B cell (primary cell): ENCODE measurements around the gene FXYD2. TPM values are rescaled to one million over a fixed set of nuclear protein-coding genes. Genes with fewer than 3 reads are reported as not detected.

Experiments used
- ATAC-seq: fragments of 200-7000 bp; cut with Tn5 transposase; one replicate; pipeline ENCODE4 v1.10.0; 2021; ENCODE audit warnings: low read depth, mild to moderate bottlenecking, moderate number of reproducible peaks, moderate library complexity
- CTCF ChIA-PET: fragments of 350-600 bp; sonication (Branson Sonifier 250); formaldehyde crosslinking; loops from one replicate; lab custom pipeline; 2021; ENCODE audit warnings: antibody characterized with exemption, inconsistent platforms; lab: Charles Lee
- POLR2A ChIA-PET: fragments of 350-600 bp; sonication (Branson Sonifier 250); formaldehyde crosslinking; loops from one replicate; lab custom pipeline; 2021; ENCODE audit warnings: antibody characterized with exemption; lab: Charles Lee
- DNase-seq: peaks from one replicate; pipeline ENCODE4 v3.0.0; 2013
- H2AFZ ChIP-seq: 2 replicates; pipeline ENCODE4 v1.6.1; 2012; ENCODE audit warnings: mild to moderate bottlenecking, low read depth, low read length; ENCODE audit not compliant: insufficient read depth, poor library complexity, severe bottlenecking
- H3K27ac ChIP-seq, 2 donors: 1 replicate in 1 of 2; 2 replicates in 1 of 2; pipeline ENCODE4 v1.5.1; 2012 to 2013; ENCODE audit warnings: low read length in 2 of 2, mild to moderate bottlenecking in 2 of 2, moderate library complexity in 1 of 2
- H3K27me3 ChIP-seq, 4 experiments: fragments of 200-600 bp in 1 of 4; sonication (generic) in 1 of 4; replicated peaks in 1 of 4; 1 replicate in 2 of 4; 2 replicates in 2 of 4; pipeline versions ENCODE4 v1.6.1 to v1.7.0; 2013 to 2016; ENCODE audit warnings: low read length in 3 of 4, mild to moderate bottlenecking in 2 of 4, mixed read lengths in 1 of 4, moderate library complexity in 1 of 4; ENCODE audit not compliant: insufficient read depth in 4 of 4, control insufficient read depth in 3 of 4; ENCODE audit errors: control extremely low read depth in 1 of 4
- H3K36me3 ChIP-seq, 2 experiments: replicated peaks in 1 of 2; 1 replicate in 1 of 2; 2 replicates in 1 of 2; pipeline versions ENCODE4 v1.6.1 to v1.7.1; 2013; ENCODE audit warnings: low read length in 1 of 2; ENCODE audit not compliant: insufficient read depth in 2 of 2, control insufficient read depth in 1 of 2; ENCODE audit errors: control extremely low read depth in 1 of 2, extremely low read depth in 1 of 2
- H3K4me1 ChIP-seq, 2 donors: fragments of 200-600 bp in 1 of 2; sonication (generic) in 1 of 2; 1 replicate in 1 of 2; 2 replicates in 1 of 2; pipeline versions ENCODE4 v1.5.1 to v1.6.1; 2013 to 2017; ENCODE audit warnings: low read length in 2 of 2; ENCODE audit not compliant: control insufficient read depth in 2 of 2, insufficient read depth in 2 of 2
- H3K4me2 ChIP-seq: replicated peaks from 2 replicates; pipeline ENCODE3; 2012; ENCODE audit warnings: mild to moderate bottlenecking, low read depth, low read length; ENCODE audit not compliant: poor library complexity, severe bottlenecking
- H3K4me3 ChIP-seq, 5 experiments: fragments of 200-600 bp in 1 of 5; sonication (generic) in 1 of 5; 1 replicate in 3 of 5; 2 replicates in 2 of 5; pipeline versions ENCODE4 v1.5.1 to v1.7.0; 2011 to 2016; ENCODE audit warnings: low read length in 4 of 5, mild to moderate bottlenecking in 4 of 5, low read depth in 2 of 5, control low read depth in 1 of 5, moderate library complexity in 1 of 5; ENCODE audit not compliant: insufficient read depth in 1 of 5; ENCODE audit errors: control extremely low read depth in 1 of 5, extremely low read depth in 1 of 5
- H3K79me2 ChIP-seq: fragments of 200-600 bp; sonication (generic); one replicate; pipeline ENCODE4 v1.6.0; 2016; ENCODE audit warnings: low read length; ENCODE audit not compliant: control insufficient read depth, insufficient read depth
- H3K9ac ChIP-seq: fragments of 200-600 bp; sonication (generic); 2 replicates; pipeline ENCODE4 v1.6.1; 2017; ENCODE audit warnings: mild to moderate bottlenecking, low read length, moderate library complexity
- H3K9me3 ChIP-seq, 3 donors: one replicate each; pipeline versions ENCODE4 v1.6.1 to v1.7.1; 2013; ENCODE audit warnings: low read length in 2 of 3; ENCODE audit not compliant: control insufficient read depth in 2 of 3, insufficient read depth in 1 of 3; ENCODE audit errors: control extremely low read depth in 1 of 3
- H4K20me1 ChIP-seq: 2 replicates; pipeline ENCODE4 v1.6.0; 2012; ENCODE audit warnings: mild to moderate bottlenecking, low read length; ENCODE audit not compliant: insufficient read depth, control insufficient read depth, poor library complexity, severe bottlenecking
- H3K27ac Mint-ChIP-seq: one replicate; pipeline ENCODE4 v1.8.0; 2021; ENCODE audit warnings: mixed read lengths
- H3K27me3 Mint-ChIP-seq: one replicate; pipeline ENCODE4 v1.8.0; 2021; ENCODE audit warnings: mixed read lengths
- H3K4me1 Mint-ChIP-seq: one replicate; pipeline ENCODE4 v1.8.0; 2021; ENCODE audit warnings: mixed read lengths
- H3K4me3 Mint-ChIP-seq: one replicate; pipeline ENCODE4 v1.8.0; 2021; ENCODE audit warnings: mixed read lengths
- H3K9me3 Mint-ChIP-seq: one replicate; pipeline ENCODE4 v1.8.0; 2022; ENCODE audit warnings: mixed read lengths; ENCODE audit not compliant: insufficient read depth
- CTCF ChIP-seq: fragments of 200-600 bp; IDR thresholded peaks from one replicate; pipeline ENCODE4 v1.8.0; 2022; ENCODE audit warnings: antibody characterized with exemption, mild to moderate bottlenecking
- EZH2 ChIP-seq: IDR thresholded peaks from 2 replicates; pipeline ENCODE4 v1.6.1; 2012; ENCODE audit warnings: borderline replicate concordance, low read depth, mild to moderate bottlenecking, moderate library complexity, low read length; ENCODE audit not compliant: insufficient read depth, poor library complexity, severe bottlenecking
- WGBS: methylation state at CpG from one replicate; pipeline ENCODE4 v1.1.5; 2013; ENCODE audit warnings: missing lambda C conversion rate; ENCODE audit not compliant: insufficient coverage; 5-methylcytosine and 5-hydroxymethylcytosine counted together
- intact Hi-C: fragments of 100-400 bp; cut with micrococcal nuclease; formaldehyde crosslinking; loops from one replicate; pipeline ENCODE4 v1.10.0; 2022
- polyA plus RNA-seq: library from polyadenylated mRNA; depleted of rRNA; stranded (reverse); fragments of >200 nt; gene quantifications from 2 replicates; pipeline ENCODE4 v1.2.3, GENCODE V29; 2012
- total RNA-seq, 2 donors: library from RNA; stranded (reverse); fragments of 120-200 nt in 1 of 2; gene quantifications; 1 replicate in 1 of 2; 2 replicates in 1 of 2; pipeline versions ENCODE4 v1.2.3 to v1.2.4, GENCODE V29; 2013 to 2022

The FXYD2 gene
- total and polyA plus RNA-seq, 2 donors (not counting 1 experiment from before 2014, with no cell fraction given), result 0.61 to 19.5 TPM

- ATAC-seq (no peak), DNase-seq (no peak)
- Histone ChIP-seq H2AFZ (no peak overlapping the region), H3K27me3 (peaks cover 0 to 24% (median 0%) of the 10 kb centered on the region in 4 experiments), H3K36me3 (peaks cover 0 to 2% of the 10 kb centered on the region in 2 experiments), H3K27ac (no peak overlapping the region), H3K9ac (no peak overlapping the region), H3K4me3 (no peak overlapping the region), H3K4me1 (no peaks in the 10 kb centered on the region), H3K79me2 (no peaks in the 10 kb centered on the region), H3K4me2 (no peak overlapping the region), H4K20me1 (no peaks in the 10 kb centered on the region), H3K9me3 (no peaks in the 10 kb centered on the region)
- TF ChIP-seq EZH2 (no peak), CTCF (no peak)
- ChIA-PET CTCF (no interaction called here), POLR2A (no interaction called here)
- 96% methylated on average over 5 of the region's 6 CpGs for WGBS
- Mint-ChIP-seq H3K27ac (no peak overlapping the region), H3K9me3 (no peaks in the 10 kb centered on the region), H3K27me3 (peaks cover 27% of the 10 kb centered on the region), H3K4me1 (no peaks in the 10 kb centered on the region), H3K4me3 (no peak overlapping the region)
- intact Hi-C loops, result no loop called here
Measured at GRCh38 chr11:117772360-117772759, 52.2 kb downstream of the FXYD2 start.

GRCh38 chr11:117771841-117772240 lies 52.7 kb downstream of the FXYD2 start:
- H4K20me1 ChIP-seq, result no peaks in the 10 kb centered on the region
- peaks cover 0 to 22% (median 0%) of the 10 kb centered on the region in 4 experiments for H3K27me3 ChIP-seq
- no peak for DNase-seq
- no peak for ATAC-seq
- no peak overlapping the region for H2AFZ ChIP-seq
- H3K27me3 Mint-ChIP-seq, result peaks cover 24% of the 10 kb centered on the region
- H3K4me2 ChIP-seq, result no peak overlapping the region
- H3K4me3 Mint-ChIP-seq, result no peak overlapping the region
- no peak overlapping the region for H3K4me3 ChIP-seq
- no peaks in the 10 kb centered on the region for H3K79me2 ChIP-seq
- CTCF ChIA-PET, result no interaction called here
- intact Hi-C loops, result no loop called here
- no peak overlapping the region for H3K27ac ChIP-seq
- H3K9me3 Mint-ChIP-seq, result no peaks in the 10 kb centered on the region
- no peaks in the 10 kb centered on the region for H3K4me1 Mint-ChIP-seq
- H3K9ac ChIP-seq, result no peak overlapping the region
- 93% methylated on average over 7 of the region's 7 CpGs for WGBS
- H3K27ac Mint-ChIP-seq, result no peak overlapping the region
- POLR2A ChIA-PET, result no interaction called here
- TF ChIP-seq CTCF (no peak), EZH2 (no peak)
- H3K36me3 ChIP-seq, result peaks cover 0 to 2% of the 10 kb centered on the region in 2 experiments
- no peaks in the 10 kb centered on the region for H3K4me1 ChIP-seq
- no peaks in the 10 kb centered on the region for H3K9me3 ChIP-seq
